Pancreas (tissue), 10 donors: Measurements from ENCODE around the gene C12orf76. TPM values are rescaled to one million over a fixed set of nuclear protein-coding genes. Genes with fewer than 3 reads are reported as not detected.
A peak's percentile ranks its signal among the peaks of the same experiment; 100 is the strongest.

ENCODE experiments used
- ATAC-seq, 4 donors: fragments of 200-7000 bp; cut with Tn5 transposase; one replicate each; pipeline versions ENCODE4 v1.8.0 to v1.9.1; 2020; ENCODE audit warnings: mild to moderate bottlenecking in 4 of 4, moderate library complexity in 4 of 4
- DNase-seq, 6 donors: peaks; one replicate each; pipeline ENCODE4 v3.0.0-alpha.2; 2020
- FAIRE-seq: peaks from 2 replicates; lab custom pipeline; 2012; peaks lifted over from hg19 to GRCh38; lab: Jason Lieb, UNC
- H3K27ac ChIP-seq, 4 donors: fragments of 200-600 bp; sonication (generic); 1 replicate in 3 of 4; 2 replicates in 1 of 4; pipeline versions ENCODE4 v1.5.0 to v1.8.0; 2020
- H3K27me3 ChIP-seq, 4 donors: fragments of 200-600 bp; one replicate each; pipeline ENCODE4 v1.8.0; 2021
- H3K36me3 ChIP-seq, 3 donors: fragments of 200-600 bp; sonication (generic) in 1 of 3; one replicate each; pipeline versions ENCODE4 v1.5.0 to v1.8.0; 2020 to 2021
- H3K4me1 ChIP-seq, 3 donors: fragments of 200-600 bp; one replicate each; pipeline ENCODE4 v1.8.0; 2021
- H3K4me3 ChIP-seq, 4 donors: fragments of 200-600 bp; sonication (generic) in 2 of 4; one replicate each; pipeline versions ENCODE4 v1.5.0 to v1.8.0; 2020 to 2021
- H3K9me3 ChIP-seq, 4 donors: fragments of 200-600 bp; one replicate each; pipeline ENCODE4 v1.8.0; 2021
- WGBS, 2 donors: extraction: QIAGEN DNeasy Blood & Tissue Kit; methylation state at CpG; one replicate each; pipeline ENCODE4 v1.1.7; 2013; 5-methylcytosine and 5-hydroxymethylcytosine counted together
- intact Hi-C, 3 donors: fragments of 100-400 bp; cut with DNase I; formaldehyde crosslinking; loops; one replicate each; pipeline versions ENCODE4 v1.11.1 to v1.14.2; 2022
- polyA plus RNA-seq, 2 donors: library from polyadenylated mRNA; stranded (reverse); fragments of 200-250 nt; gene quantifications; one replicate each; pipeline ENCODE4 v1.2.3, GENCODE V29; 2013
- total RNA-seq, 6 donors: library from RNA; stranded (reverse); fragmentation: NEBNext Ultra II Directional in 4 of 6; extraction: Animal tissue kit (Norgen Biotek cat#: 25700) in 4 of 6; gene quantifications; one replicate each; pipeline versions ENCODE4 v1.2.1 to v1.2.4, GENCODE V29; 2021 to 2023
- TF ChIP-seq, protein P1 (sequence below), 4 donors: fragments of 200-600 bp; sonication (generic) in 3 of 4; IDR thresholded peaks; one replicate each; pipeline versions ENCODE4 v1.5.0 to v1.8.0; 2021; ENCODE audit warnings: antibody characterized with exemption in 4 of 4
- donor health status: healthy with polysubstance abuse.
- donor health status: DM: no; HTN: no; CAD: no; lungs with moderate emphysema.
- donor health status: DM: no; HTN: no; CAD: no.
- donor health status: control.
- donor health status: control.
- donor health status: Bipolar disorder and iron deficiency.
- donor health status: DM: yes; HTN: yes; CAD: no.
- donor health status: DM: no; HTN: no; CAD: no.
- donor health status: DM: no; HTN: no; CAD: no.
- donor health status: DM: yes; HTN: yes; CAD: no.

The C12orf76 gene
- total and polyA plus RNA-seq, 8 donors, result 4.3 to 17.0 (median 6.1) TPM

GRCh38 chr12:110023059-110023980 lies 25.0 kb downstream of the C12orf76 start:
- peak overlapping the region in 1 of 4 donors; percentile 8 for H3K27ac ChIP-seq
- 83% methylated on average over 5 of the region's 5 CpGs for WGBS, 2 donors
- peaks cover 3 to 46% (median 11%) of the 10 kb centered on the region in 3 donors for H3K36me3 ChIP-seq
- H3K27me3 ChIP-seq, result no peaks in the 10 kb centered on the region
- H3K4me1 ChIP-seq, result peaks cover 0 to 3% (median 0%) of the 10 kb centered on the region in 3 donors
- TF ChIP-seq, protein P1, sequence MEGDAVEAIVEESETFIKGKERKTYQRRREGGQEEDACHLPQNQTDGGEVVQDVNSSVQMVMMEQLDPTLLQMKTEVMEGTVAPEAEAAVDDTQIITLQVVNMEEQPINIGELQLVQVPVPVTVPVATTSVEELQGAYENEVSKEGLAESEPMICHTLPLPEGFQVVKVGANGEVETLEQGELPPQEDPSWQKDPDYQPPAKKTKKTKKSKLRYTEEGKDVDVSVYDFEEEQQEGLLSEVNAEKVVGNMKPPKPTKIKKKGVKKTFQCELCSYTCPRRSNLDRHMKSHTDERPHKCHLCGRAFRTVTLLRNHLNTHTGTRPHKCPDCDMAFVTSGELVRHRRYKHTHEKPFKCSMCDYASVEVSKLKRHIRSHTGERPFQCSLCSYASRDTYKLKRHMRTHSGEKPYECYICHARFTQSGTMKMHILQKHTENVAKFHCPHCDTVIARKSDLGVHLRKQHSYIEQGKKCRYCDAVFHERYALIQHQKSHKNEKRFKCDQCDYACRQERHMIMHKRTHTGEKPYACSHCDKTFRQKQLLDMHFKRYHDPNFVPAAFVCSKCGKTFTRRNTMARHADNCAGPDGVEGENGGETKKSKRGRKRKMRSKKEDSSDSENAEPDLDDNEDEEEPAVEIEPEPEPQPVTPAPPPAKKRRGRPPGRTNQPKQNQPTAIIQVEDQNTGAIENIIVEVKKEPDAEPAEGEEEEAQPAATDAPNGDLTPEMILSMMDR (IDR thresholded peaks at IDR 0.05), result no peak
- H3K4me3 ChIP-seq, result no peak overlapping the region
- no peaks in the 10 kb centered on the region for H3K9me3 ChIP-seq
- FAIRE-seq (no peak), DNase-seq (no peak), ATAC-seq (no peak)
- intact Hi-C loops, result no loop called here

DNA sequence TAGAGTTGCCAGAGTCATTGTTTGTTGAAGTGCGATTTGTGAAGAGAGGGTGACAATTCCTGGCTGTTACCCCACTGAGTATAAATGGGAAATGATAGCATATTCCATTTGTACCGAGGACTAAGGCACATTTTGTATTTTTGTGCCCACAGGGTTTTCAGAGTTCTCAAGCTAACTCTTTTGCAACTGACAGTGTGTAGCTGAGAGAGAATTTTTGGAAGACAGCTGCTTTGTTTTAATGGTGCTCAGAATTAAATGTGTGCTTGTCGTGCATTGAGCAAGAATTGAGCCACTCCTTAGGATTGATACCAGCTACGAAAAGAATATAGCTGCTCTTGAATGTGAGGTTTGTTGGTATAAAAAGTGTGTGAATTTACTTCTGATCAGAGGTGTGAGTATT lies 27.4 kb downstream of the C12orf76 start:
- Histone ChIP-seq H3K27ac (no peak overlapping the region), H3K4me1 (peaks cover 0 to 3% (median 0%) of the 10 kb centered on the region in 3 donors), H3K36me3 (peaks cover 3 to 37% (median 11%) of the 10 kb centered on the region in 3 donors), H3K27me3 (no peaks in the 10 kb centered on the region), H3K9me3 (no peaks in the 10 kb centered on the region), H3K4me3 (no peak overlapping the region)
- FAIRE-seq (no peak), DNase-seq (no peak), ATAC-seq (no peak)
- WGBS, 2 donors, result 80 to 81% methylated on average over 4 of the region's 4 CpGs
- TF ChIP-seq, protein P1 (IDR thresholded peaks at IDR 0.05), result no peak
- intact Hi-C loops, result no loop called here

DNA sequence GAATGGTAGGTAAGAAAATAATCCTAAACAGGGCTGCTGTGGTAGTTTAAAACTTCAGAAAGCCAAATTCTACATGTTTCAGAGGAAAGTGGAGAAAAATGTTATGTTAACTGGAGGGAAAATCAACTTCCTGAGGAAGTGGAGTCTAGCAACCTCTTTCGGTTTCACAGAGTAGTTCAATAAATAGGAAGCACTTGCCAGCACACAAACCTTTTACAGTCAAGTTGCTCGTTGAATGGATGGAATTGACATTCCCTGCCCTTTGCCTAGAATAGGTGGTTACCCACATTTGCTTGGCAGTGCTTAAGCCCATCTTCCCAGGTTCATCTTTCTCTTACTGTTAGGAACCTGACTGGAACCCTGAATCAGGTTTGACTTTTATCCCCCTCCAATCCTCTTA lies 33.2 kb downstream of the C12orf76 start:
- intact Hi-C loops, result no loop called here
- Histone ChIP-seq H3K27me3 (no peaks in the 10 kb centered on the region), H3K4me1 (no peaks in the 10 kb centered on the region), H3K9me3 (no peaks in the 10 kb centered on the region), H3K36me3 (peaks cover 0 to 34% (median 17%) of the 10 kb centered on the region in 3 donors), H3K4me3 (no peak overlapping the region), H3K27ac (no peak overlapping the region)
- WGBS, 2 donors, result 83 to 94% methylated on average over 2 of the region's 2 CpGs
- no peak for FAIRE-seq
- DNase-seq, result no peak
- ATAC-seq, result no peak
- TF ChIP-seq, protein P1 (IDR thresholded peaks at IDR 0.05), result no peak

DNA sequence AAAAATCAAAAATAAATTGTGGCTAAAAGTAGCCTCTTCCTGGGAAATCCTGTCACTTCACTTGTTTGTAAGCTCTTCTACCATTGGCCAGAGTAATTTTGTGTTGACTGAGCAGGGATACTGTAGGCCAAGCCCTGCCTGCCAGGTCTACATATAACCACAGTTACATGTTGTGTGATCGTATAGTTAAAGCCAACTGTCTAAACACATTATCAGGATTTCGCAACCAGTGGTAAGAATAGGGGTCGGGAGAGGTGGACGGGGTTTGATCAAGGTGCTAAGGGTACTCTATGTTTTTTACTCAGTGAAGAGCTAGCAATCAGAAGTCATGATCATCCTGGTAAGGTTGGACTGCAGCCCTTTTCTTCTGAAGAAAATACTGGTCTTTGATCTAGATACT lies 35.7 kb downstream of the C12orf76 start:
- no peak for ATAC-seq
- Histone ChIP-seq H3K27ac (no peak overlapping the region), H3K36me3 (peaks cover 0 to 16% (median 6%) of the 10 kb centered on the region in 3 donors)

More for the DNA sequence above, 35.7 kb downstream of the C12orf76 start:
- H3K4me1 ChIP-seq, result no peaks in the 10 kb centered on the region
- H3K27me3 ChIP-seq, result no peaks in the 10 kb centered on the region
- WGBS, 2 donors, result 70 to 78% methylated on average over 4 of the region's 4 CpGs
- no peak overlapping the region for H3K4me3 ChIP-seq
- TF ChIP-seq, protein P1 (IDR thresholded peaks at IDR 0.05), result no peak
- intact Hi-C loops, result no loop called here
- DNase-seq (no peak), FAIRE-seq (no peak)
- H3K9me3 ChIP-seq, result no peaks in the 10 kb centered on the region
